H1 (cell line): ENCODE data around the gene GALP. TPM values are rescaled to one million over a fixed set of nuclear protein-coding genes. Genes with fewer than 3 reads are reported as not detected.

Source experiments
- BACH1 ChIP-seq: IDR thresholded peaks from 2 replicates; pipeline ENCODE4 v1.6.1; 2012; ENCODE audit warnings: low read length, improper control_type of control experiment
- CHD7 ChIP-seq: fragments of 300-600 bp; sonication (generic); IDR thresholded peaks from 2 replicates; pipeline ENCODE4 v1.7.1; 2012; ENCODE audit warnings: low read length, moderate library complexity, mild to moderate bottlenecking, inconsistent platforms; ENCODE audit not compliant: insufficient replicate concordance
- CTBP2 ChIP-seq: IDR thresholded peaks from 2 replicates; pipeline ENCODE4 v1.7.0; 2011; ENCODE audit warnings: borderline replicate concordance, mild to moderate bottlenecking, moderate library complexity, mixed read lengths, low read length; ENCODE audit not compliant: insufficient read depth, insufficient read length
- MAFK ChIP-seq: IDR thresholded peaks from 2 replicates; pipeline ENCODE4 v1.6.1; 2012; ENCODE audit warnings: low read depth, mild to moderate bottlenecking, improper control_type of control experiment, low read length
- RBBP5 ChIP-seq: IDR thresholded peaks from 2 replicates; pipeline ENCODE4 v1.7.1; 2012; ENCODE audit warnings: low read depth, mild to moderate bottlenecking, inconsistent platforms, low read length, moderate library complexity, borderline replicate concordance
- RFX5 ChIP-seq: IDR thresholded peaks from 2 replicates; pipeline ENCODE4 v1.6.1; 2011; ENCODE audit warnings: low read depth, low read length, improper control_type of control experiment, borderline replicate concordance
- SIRT6 ChIP-seq: IDR thresholded peaks from one replicate; pipeline ENCODE4 v1.7.1; 2012; ENCODE audit warnings: low read length, inconsistent platforms
- SIX5 ChIP-seq: IDR thresholded peaks from 2 replicates; pipeline ENCODE4 v1.6.1; 2011; ENCODE audit warnings: mild to moderate bottlenecking, low read depth, low read length
- YY1 ChIP-seq: IDR thresholded peaks from 2 replicates; pipeline ENCODE4 v1.6.1; 2011; ENCODE audit warnings: low read depth, mild to moderate bottlenecking, low read length
- polyA plus RNA-seq, 7 experiments: library from polyadenylated mRNA; depleted of rRNA in 3 of 7; stranded (reverse) in 5 of 7; unstranded in 2 of 7; fragments of >200 nt in 5 of 7; fragments of 200-250 nt in 2 of 7; gene quantifications; 1 replicate in 5 of 7; 2 replicates in 1 of 7; 4 replicates in 1 of 7; pipeline versions ENCODE4 v1.2.1 to v1.2.3, GENCODE V29; 2011 to 2013; ENCODE audit warnings: missing spikeins in 2 of 7, mixed read lengths in 2 of 7
- total RNA-seq: library from RNA; stranded (reverse); fragmentation: NEBNext Ultra II Directional; extraction: Animal tissue kit (Norgen Biotek cat#: 25700); gene quantifications from 2 replicates; pipeline ENCODE4 v1.2.1, GENCODE V29; 2021
- TF ChIP-seq, protein P1 (sequence below): IDR thresholded peaks from 2 replicates; pipeline ENCODE4 v1.6.1; 2012; ENCODE audit warnings: inconsistent platforms

Gene GALP
- total and polyA plus RNA-seq, 2 of the 8 experiments (the other 6 are each of a cell fraction or from before 2014, with no cell fraction given) = 0.14 TPM; not detected in 1

DNA sequence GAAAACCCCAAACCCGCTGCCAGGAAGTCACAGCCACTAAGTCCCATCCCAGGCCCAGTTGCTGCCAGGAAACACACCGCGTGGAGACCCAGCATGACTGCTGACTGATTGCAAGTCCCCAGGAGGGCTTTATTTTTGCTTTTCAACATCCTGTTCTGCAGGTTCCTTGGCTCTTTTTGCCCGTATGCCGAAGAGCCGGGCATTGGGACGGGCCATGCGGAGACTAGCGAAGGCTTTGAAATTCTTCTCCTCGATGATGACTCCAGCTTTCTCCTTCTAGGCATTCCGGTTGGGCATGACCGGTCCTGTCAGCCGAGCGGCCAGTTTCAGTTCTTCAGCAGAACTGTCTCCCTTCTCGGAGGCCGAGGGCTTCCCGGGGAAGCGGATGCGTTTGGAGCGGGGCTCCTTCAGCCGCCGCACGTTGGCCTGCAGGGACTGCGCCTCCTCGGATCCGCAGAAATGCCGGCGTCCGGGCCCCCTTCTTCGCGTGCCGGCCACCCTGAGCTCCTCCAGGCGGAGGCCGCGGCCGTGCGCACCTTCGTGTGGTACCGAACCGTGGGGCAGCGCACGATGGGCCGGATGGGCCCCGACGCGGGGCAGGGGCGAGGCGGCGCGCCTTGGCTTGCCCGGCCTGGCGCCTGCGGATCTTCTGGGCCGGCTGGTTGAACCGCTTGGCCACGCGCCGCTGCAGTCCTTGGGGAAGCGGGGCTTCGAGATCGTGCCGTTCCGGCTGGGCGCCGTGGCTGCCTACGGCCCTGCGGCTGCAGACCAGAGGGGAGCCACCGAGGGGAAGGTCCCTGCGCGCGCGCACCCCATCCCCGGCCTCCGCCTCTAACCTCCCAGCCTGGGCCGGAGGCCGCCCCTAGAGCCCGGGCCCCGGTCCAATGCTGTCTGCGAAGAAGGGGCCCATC lies 41.5 kb downstream of the GALP start (continued):
- TF ChIP-seq CHD7 = no peak
- no peak for TF ChIP-seq BACH1
- TF ChIP-seq CTBP2 = no peak
- no peak for TF ChIP-seq RFX5
- TF ChIP-seq MAFK = no peak
- TF ChIP-seq, protein P1, sequence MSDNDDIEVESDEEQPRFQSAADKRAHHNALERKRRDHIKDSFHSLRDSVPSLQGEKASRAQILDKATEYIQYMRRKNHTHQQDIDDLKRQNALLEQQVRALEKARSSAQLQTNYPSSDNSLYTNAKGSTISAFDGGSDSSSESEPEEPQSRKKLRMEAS = peak; percentile 60
- TF ChIP-seq YY1 = no peak
- no peak for TF ChIP-seq SIX5
- no peak for TF ChIP-seq SIRT6
- no peak for TF ChIP-seq RBBP5
